GM18951 (cell line): ENCODE data around the gene PGM1.

ENCODE experiments used
- POLR2A ChIP-seq: IDR thresholded peaks from 4 replicates; pipeline ENCODE4 v1.6.1; 2011; ENCODE audit warnings: mild to moderate bottlenecking; ENCODE audit not compliant: insufficient read length, insufficient read depth; ENCODE audit errors: extremely low read depth
- in situ Hi-C: fragments of 300-500 bp; cut with MboI; formaldehyde crosslinking; loops from one replicate; pipeline ENCODE4 v1.12.0; 2022; ENCODE audit warnings: low sequenced_read_pairs, mixed read lengths, inconsistent platforms; ENCODE audit not compliant: unreplicated experiment

Gene PGM1

GRCh38 chr1:63615768-63616420 is 22.7 kb downstream of the PGM1 start:
- no peak for TF ChIP-seq POLR2A
- in situ Hi-C loops: no loop called here

DNA sequence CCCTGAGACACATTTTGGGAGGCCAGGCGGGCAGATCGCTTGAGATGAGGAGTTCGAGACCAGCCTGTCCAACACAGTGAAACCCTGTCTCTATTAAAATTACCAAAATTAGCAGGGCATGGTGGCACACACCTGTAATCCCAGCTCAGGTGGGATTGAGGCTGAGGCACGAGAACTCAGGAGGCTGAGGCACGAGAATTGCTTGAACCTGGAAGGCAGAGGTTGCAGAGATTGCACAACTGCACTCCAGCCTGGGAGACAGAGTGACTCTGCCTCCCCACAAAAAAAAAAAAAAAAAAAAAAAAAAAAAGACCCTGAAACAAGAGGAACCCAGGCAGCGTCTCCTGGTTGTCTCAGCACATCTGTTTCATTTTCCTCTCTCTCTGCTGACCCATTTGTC is 24.2 kb downstream of the PGM1 start:
- in situ Hi-C loops: no loop called here
- no peak for TF ChIP-seq POLR2A

- in situ Hi-C loops: no loop called here
- TF ChIP-seq POLR2A: no peak
These were observed 24.8 kb downstream of the PGM1 start for GRCh38 chr1:63618011-63618410.

DNA sequence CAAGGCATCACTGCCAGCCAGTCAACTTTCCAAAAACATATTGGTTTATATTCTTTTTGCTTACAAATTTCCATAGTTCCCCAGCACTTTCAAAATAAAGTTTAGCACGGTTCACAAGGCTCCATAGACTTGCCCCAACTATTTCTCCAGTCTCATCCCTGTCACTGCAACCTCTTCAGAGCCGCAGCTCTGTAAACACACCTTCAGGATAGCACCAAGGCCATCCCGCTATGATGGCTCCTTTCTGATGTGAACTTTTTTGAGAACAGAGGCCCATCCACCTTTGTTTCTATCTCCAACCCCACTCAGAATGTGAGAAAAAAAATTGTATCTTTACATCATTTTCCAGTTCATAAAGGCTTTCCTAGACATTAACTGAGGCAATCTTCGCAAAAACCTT is 26.3 kb downstream of the PGM1 start:
- no peak for TF ChIP-seq POLR2A
- in situ Hi-C loops: no loop called here

- in situ Hi-C loops: no loop called here
- TF ChIP-seq POLR2A: no peak
These were observed 27.5 kb downstream of the PGM1 start for GRCh38 chr1:63620671-63621070.

DNA sequence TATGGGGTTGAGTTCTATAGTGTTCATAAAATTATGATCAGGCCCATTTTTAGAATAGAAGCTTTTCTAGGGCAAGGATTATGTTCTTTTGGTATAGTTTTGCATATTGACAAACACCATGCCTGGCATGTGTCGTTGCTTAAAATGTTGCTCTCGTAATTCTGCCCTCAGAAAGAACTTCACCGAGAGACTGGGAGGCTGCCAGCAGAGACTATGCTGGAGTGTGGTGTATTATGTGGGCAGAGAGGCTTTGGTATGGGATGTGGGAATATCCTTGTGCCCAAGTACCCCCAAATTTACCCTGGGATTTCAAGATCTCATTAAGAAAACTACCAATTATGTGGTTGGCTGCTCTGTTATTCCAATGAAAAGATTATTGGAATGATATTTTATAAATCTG is 27.9 kb downstream of the PGM1 start:
- TF ChIP-seq POLR2A: no peak
- in situ Hi-C loops: no loop called here

- TF ChIP-seq POLR2A: no peak
- in situ Hi-C loops: no loop called here
These were observed 28.5 kb downstream of the PGM1 start for GRCh38 chr1:63621698-63622097.

DNA sequence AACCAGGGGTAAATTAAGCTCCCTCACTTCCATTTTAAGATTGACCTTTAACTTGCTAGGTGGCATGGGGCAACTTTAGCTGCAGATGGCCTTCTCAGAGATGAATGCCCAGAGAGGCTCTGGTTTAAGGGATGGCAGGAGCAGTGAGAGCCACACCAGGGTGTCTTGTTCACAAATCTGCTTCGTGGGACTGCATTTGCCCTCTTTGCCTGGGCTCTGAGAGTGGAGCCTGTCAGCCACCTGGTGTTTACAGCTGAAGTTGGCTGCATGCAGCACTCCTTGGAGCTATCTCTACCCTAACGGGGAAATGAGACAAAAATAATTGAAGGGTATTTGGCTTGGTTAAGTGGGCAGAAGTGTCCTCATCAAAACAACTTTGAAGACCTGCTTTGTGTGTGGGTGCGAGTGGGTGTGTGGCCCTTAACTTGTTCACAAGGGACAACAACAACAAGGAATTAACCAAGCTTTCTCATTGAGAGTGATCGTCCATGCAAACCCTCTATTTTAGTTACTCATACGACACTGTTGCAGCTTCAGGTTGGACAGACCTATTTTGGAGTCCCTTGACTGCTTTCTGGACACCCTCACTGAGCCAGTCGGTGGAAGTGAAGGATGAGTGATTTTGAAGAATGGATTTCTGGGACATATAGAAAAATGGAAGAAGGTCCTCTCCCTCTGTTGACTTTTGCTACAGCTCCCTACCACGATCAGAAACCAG is 29.8 kb downstream of the PGM1 start:
- in situ Hi-C loops: no loop called here
- TF ChIP-seq POLR2A: no peak

- no peak for TF ChIP-seq POLR2A
- in situ Hi-C loops: no loop called here
These were observed 30.7 kb downstream of the PGM1 start for GRCh38 chr1:63623952-63624351.

DNA sequence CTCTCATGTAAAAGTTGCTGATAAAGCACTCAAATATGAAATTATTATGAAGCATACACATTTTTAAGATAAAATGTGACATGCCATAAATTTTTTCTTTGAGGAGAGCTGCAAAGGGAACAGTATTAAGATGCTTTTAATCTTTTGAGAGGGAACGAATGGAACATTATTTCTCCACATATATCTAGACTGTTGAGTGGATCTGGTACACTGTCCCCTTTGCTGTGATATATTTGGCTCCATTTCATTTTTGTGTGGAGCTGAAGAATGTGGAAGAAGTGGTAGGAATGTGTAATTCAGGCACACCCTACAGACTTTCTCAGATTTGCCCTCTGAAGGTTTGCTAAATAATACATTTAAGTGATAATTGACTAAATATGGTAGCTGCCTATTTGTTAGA is 31.7 kb downstream of the PGM1 start:
- no peak for TF ChIP-seq POLR2A
- in situ Hi-C loops: no loop called here

- TF ChIP-seq POLR2A: no peak
- in situ Hi-C loops: no loop called here
These were observed 33.0 kb downstream of the PGM1 start for GRCh38 chr1:63626222-63626621.

- in situ Hi-C loops: no loop called here
- TF ChIP-seq POLR2A: no peak
These were observed 35.4 kb downstream of the PGM1 start for GRCh38 chr1:63628607-63629006.

DNA sequence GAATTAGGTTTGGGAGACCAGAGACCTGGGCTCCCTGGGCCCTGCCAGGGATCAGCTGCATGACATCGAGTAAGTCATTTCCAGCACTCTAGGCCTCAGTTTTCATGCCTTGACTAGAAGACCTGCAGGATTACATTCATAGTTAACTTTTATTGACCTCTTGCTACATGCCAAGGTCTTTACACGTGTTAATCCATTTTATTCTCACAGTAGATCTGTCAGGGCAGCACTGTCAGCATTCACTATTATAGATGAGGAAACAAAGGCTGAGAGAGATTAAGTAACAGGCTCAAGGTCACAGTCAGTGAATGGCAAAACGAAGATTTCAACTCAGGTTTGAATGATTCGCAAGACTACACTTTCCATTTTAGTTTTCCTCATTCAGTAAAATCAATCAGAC is 37.0 kb downstream of the PGM1 start:
- in situ Hi-C loops: no loop called here
- no peak for TF ChIP-seq POLR2A

DNA sequence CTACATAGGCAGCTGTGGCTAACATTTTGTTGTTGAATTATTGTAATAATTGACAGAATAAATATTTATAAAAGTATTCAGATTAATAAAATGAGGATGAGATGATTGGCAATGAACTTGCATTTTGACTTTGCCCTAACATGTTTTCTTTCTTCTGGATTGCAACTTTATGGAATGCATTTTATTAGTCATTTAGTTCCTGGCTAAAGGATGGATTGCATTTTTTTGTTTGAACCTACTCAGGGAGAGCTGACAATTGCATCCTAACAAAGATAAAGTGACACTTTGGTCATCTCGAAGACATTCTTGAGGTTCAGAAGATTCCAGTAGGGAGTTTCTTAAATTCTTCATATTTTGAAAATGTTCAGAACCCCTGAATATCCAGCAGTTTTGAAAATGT is 37.5 kb downstream of the PGM1 start:
- in situ Hi-C loops: no loop called here
- no peak for TF ChIP-seq POLR2A
